Kidney epithelial cell (primary cell): ENCODE measurements around the gene GBE1. TPM values are rescaled to one million over a fixed set of nuclear protein-coding genes. Genes with fewer than 3 reads are reported as not detected.

Experiments
- DNase-seq: peaks from one replicate; pipeline ENCODE4 v3.0.0-alpha.2; 2010; ENCODE audit warnings: low read depth
- H3K27me3 ChIP-seq: 2 replicates; pipeline ENCODE4 v1.6.0; 2011; ENCODE audit warnings: low read length; ENCODE audit not compliant: control insufficient read depth, insufficient read depth
- H3K36me3 ChIP-seq: 2 replicates; pipeline ENCODE4 v1.5.1; 2011; ENCODE audit warnings: low read length; ENCODE audit not compliant: control insufficient read depth, insufficient read depth
- H3K4me3 ChIP-seq: 2 replicates; pipeline ENCODE4 v1.5.1; 2011; ENCODE audit warnings: low read depth, mild to moderate bottlenecking, control low read depth, low read length
- CTCF ChIP-seq: IDR thresholded peaks from 2 replicates; pipeline ENCODE4 v1.5.1; 2011; ENCODE audit warnings: mild to moderate bottlenecking, moderate library complexity, low read length, control low read depth, inconsistent platforms; ENCODE audit not compliant: insufficient read depth, poor library complexity, severe bottlenecking
- total RNA-seq: library from RNA; depleted of rRNA; stranded (reverse); fragments of >200 nt; gene quantifications from 2 replicates; pipeline ENCODE4 v1.2.3, GENCODE V29; 2015

GBE1 gene
- total RNA-seq, 1 donor from 2014 or later = 30.8 TPM

GRCh38 chr3:81452418-81452817 is 309.0 kb downstream of the GBE1 start:
- Histone ChIP-seq H3K27me3 (no peaks in the 10 kb centered on the region), H3K4me3 (no peak overlapping the region), H3K36me3 (no peaks in the 10 kb centered on the region)
- TF ChIP-seq CTCF = no peak
- DNase-seq = no peak

GRCh38 chr3:81451611-81452010 is 309.8 kb downstream of the GBE1 start:
- no peaks in the 10 kb centered on the region for H3K27me3 ChIP-seq

GRCh38 chr3:81451140-81451539 is 310.3 kb downstream of the GBE1 start:
- Histone ChIP-seq H3K27me3 (no peaks in the 10 kb centered on the region), H3K36me3 (no peaks in the 10 kb centered on the region), H3K4me3 (no peak overlapping the region)
- TF ChIP-seq CTCF = no peak
- no peak for DNase-seq

More at GRCh38 chr3:81451611-81452010, 309.8 kb downstream of the GBE1 start:
- Histone ChIP-seq H3K36me3 (no peaks in the 10 kb centered on the region), H3K4me3 (no peak overlapping the region)
- peak; percentile 4 for DNase-seq
- no peak for TF ChIP-seq CTCF

- no peak overlapping the region for H3K4me3 ChIP-seq
- no peak for TF ChIP-seq CTCF
- H3K27me3 ChIP-seq = no peaks in the 10 kb centered on the region
- DNase-seq = no peak
- H3K36me3 ChIP-seq = no peaks in the 10 kb centered on the region
Measured at GRCh38 chr3:81446806-81447205, 314.6 kb downstream of the GBE1 start.

- no peaks in the 10 kb centered on the region for H3K36me3 ChIP-seq
- H3K27me3 ChIP-seq = no peaks in the 10 kb centered on the region
- no peak for DNase-seq
- TF ChIP-seq CTCF = no peak
- no peak overlapping the region for H3K4me3 ChIP-seq
Measured at GRCh38 chr3:81445712-81446111, 315.7 kb downstream of the GBE1 start.

GRCh38 chr3:81444817-81445460 is 316.5 kb downstream of the GBE1 start:
- Histone ChIP-seq H3K27me3 (no peaks in the 10 kb centered on the region), H3K36me3 (no peaks in the 10 kb centered on the region), H3K4me3 (no peak overlapping the region)
- no peak for DNase-seq
- TF ChIP-seq CTCF = no peak
